Measurements from ENCODE around the gene SPRYD7. TPM values are rescaled to one million over a fixed set of nuclear protein-coding genes. Genes with fewer than 3 reads are reported as not detected.

SPRYD7 gene
- total RNA-seq, 3 donors from 2014 or later (not counting 1 experiment from before 2014, with no cell fraction given): 3.0 to 6.2 (median 4.4) TPM

DNA sequence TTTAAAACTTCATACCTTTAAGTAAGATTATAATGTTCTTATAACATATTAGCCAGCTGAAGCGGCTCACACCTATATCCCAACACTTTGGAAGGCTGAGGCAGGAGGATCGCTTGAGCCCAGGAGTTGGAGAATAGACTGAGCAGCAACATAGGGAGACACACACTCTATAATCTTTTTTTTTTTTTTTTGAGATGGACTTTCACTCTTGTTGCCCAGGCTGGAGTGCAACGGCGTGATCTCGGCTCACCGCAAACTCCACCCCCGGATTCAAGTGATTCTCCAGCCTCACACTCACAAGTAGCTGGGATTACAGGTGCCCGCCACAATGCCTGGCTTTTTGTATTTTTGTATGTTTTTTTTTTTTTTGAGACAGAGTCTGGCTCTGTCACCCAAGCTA, 37.3 kb downstream of the SPRYD7 start:
- no peak overlapping the region for H3K27ac Mint-ChIP-seq
- WGBS (ENCODE audit: insufficient coverage): 100% methylated on average over 1 of the region's 8 CpGs

DNA sequence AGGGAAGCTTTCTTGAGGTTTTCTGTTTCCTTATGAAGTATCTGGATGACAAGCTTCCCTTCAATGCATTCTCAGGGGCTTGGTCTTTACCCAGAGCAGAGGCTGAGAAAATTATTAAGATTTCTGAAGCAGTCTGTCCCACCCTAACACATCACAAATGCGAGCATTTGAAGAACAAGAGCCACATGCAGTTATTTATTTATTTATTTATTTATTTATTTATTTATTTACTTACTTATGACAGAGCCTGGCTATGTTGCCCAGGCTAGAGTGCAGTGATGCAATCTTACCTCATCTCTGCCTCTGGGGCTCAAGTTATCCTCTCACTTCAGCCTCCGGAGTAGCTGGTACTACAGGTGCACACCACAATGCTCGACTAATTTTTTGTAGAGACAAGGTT, 38.4 kb downstream of the SPRYD7 start:
- Mint-ChIP-seq H3K36me3 (no peaks in the 10 kb centered on the region), H3K27ac (no peak overlapping the region), H3K4me1 (no peaks in the 10 kb centered on the region), H3K4me3 (no peak overlapping the region), H3K9me3 (no peaks in the 10 kb centered on the region), H3K27me3 (ENCODE audit: low read depth in 2 of 2) (peaks cover 0 to 8% of the 10 kb centered on the region in 2 donors)
- no peaks in the 10 kb centered on the region for H3K4me1 ChIP-seq (ENCODE audit: control insufficient read depth, insufficient read depth, low read length)
- DNase-seq (no peak), ATAC-seq (no peak)
- intact Hi-C loops (cut with micrococcal nuclease): no loop called here
- no peaks in the 10 kb centered on the region for H3K27me3 ChIP-seq (ENCODE audit: control insufficient read depth, insufficient read depth, low read length)
- WGBS (ENCODE audit: insufficient coverage): 88% methylated on average over 2 of the region's 3 CpGs
- H3K9me3 ChIP-seq (ENCODE audit: control insufficient read depth, insufficient read depth, low read length): no peaks in the 10 kb centered on the region
- no peaks in the 10 kb centered on the region for H3K36me3 ChIP-seq (ENCODE audit: control insufficient read depth, insufficient read depth, low read length)
- TF ChIP-seq, protein P1, sequence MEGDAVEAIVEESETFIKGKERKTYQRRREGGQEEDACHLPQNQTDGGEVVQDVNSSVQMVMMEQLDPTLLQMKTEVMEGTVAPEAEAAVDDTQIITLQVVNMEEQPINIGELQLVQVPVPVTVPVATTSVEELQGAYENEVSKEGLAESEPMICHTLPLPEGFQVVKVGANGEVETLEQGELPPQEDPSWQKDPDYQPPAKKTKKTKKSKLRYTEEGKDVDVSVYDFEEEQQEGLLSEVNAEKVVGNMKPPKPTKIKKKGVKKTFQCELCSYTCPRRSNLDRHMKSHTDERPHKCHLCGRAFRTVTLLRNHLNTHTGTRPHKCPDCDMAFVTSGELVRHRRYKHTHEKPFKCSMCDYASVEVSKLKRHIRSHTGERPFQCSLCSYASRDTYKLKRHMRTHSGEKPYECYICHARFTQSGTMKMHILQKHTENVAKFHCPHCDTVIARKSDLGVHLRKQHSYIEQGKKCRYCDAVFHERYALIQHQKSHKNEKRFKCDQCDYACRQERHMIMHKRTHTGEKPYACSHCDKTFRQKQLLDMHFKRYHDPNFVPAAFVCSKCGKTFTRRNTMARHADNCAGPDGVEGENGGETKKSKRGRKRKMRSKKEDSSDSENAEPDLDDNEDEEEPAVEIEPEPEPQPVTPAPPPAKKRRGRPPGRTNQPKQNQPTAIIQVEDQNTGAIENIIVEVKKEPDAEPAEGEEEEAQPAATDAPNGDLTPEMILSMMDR (IDR thresholded peaks at IDR 0.05): no peak
- no peak overlapping the region for H3K27ac ChIP-seq (ENCODE audit: low read length)
- no peak overlapping the region for H3K4me3 ChIP-seq (ENCODE audit: low read length)

More for the DNA sequence above, 37.3 kb downstream of the SPRYD7 start:
- intact Hi-C loops (cut with micrococcal nuclease): no loop called here
- H3K27me3 Mint-ChIP-seq (ENCODE audit: low read depth in 2 of 2): peaks cover 0 to 8% of the 10 kb centered on the region in 2 donors
- Histone ChIP-seq H3K4me3 (ENCODE audit: low read length) (no peak overlapping the region), H3K27me3 (ENCODE audit: control insufficient read depth, insufficient read depth, low read length) (no peaks in the 10 kb centered on the region), H3K36me3 (ENCODE audit: control insufficient read depth, insufficient read depth, low read length) (no peaks in the 10 kb centered on the region), H3K4me1 (ENCODE audit: control insufficient read depth, insufficient read depth, low read length) (no peaks in the 10 kb centered on the region), H3K27ac (ENCODE audit: low read length) (no peak overlapping the region), H3K9me3 (ENCODE audit: control insufficient read depth, insufficient read depth, low read length) (no peaks in the 10 kb centered on the region)
- H3K4me3 Mint-ChIP-seq: no peak overlapping the region
- TF ChIP-seq, protein P1 (IDR thresholded peaks at IDR 0.05): no peak
- no peaks in the 10 kb centered on the region for H3K36me3 Mint-ChIP-seq
- H3K9me3 Mint-ChIP-seq: no peaks in the 10 kb centered on the region
- no peaks in the 10 kb centered on the region for H3K4me1 Mint-ChIP-seq
- DNase-seq: no peak
- ATAC-seq: no peak

DNA sequence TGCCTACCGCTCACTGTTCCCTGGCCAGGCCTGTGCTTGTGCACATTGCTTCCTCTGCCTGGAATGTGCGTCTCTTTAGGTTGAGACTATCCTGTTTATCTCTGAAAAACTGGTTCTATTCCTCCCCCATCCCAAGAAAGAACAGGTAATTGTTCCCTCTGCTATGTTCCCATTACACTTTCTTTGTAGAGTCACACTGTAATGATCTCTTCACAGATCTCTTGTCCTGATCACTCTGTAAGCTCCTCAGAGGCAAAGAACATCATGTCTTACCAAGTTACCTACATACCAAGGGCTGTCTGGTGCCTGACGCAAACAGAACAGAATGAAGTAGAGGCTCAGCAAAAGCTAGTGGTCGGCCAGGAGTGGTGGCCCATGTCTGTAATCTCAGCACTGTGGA, 40.3 kb downstream of the SPRYD7 start:
- Mint-ChIP-seq H3K9me3 (no peaks in the 10 kb centered on the region), H3K4me3 (no peak overlapping the region), H3K27me3 (ENCODE audit: low read depth in 2 of 2) (peaks cover 0 to 5% of the 10 kb centered on the region in 2 donors), H3K4me1 (no peaks in the 10 kb centered on the region), H3K27ac (no peak overlapping the region), H3K36me3 (no peaks in the 10 kb centered on the region)
- Histone ChIP-seq H3K4me1 (ENCODE audit: control insufficient read depth, insufficient read depth, low read length) (no peaks in the 10 kb centered on the region), H3K27me3 (ENCODE audit: control insufficient read depth, insufficient read depth, low read length) (no peaks in the 10 kb centered on the region), H3K9me3 (ENCODE audit: control insufficient read depth, insufficient read depth, low read length) (no peaks in the 10 kb centered on the region), H3K27ac (ENCODE audit: low read length) (no peak overlapping the region), H3K4me3 (ENCODE audit: low read length) (no peak overlapping the region), H3K36me3 (ENCODE audit: control insufficient read depth, insufficient read depth, low read length) (no peaks in the 10 kb centered on the region)
- DNase-seq (no peak), ATAC-seq (no peak)
- WGBS (ENCODE audit: insufficient coverage): 93% methylated on average over 4 of the region's 4 CpGs
- intact Hi-C loops (cut with micrococcal nuclease): no loop called here
- TF ChIP-seq, protein P1 (IDR thresholded peaks at IDR 0.05): no peak

DNA sequence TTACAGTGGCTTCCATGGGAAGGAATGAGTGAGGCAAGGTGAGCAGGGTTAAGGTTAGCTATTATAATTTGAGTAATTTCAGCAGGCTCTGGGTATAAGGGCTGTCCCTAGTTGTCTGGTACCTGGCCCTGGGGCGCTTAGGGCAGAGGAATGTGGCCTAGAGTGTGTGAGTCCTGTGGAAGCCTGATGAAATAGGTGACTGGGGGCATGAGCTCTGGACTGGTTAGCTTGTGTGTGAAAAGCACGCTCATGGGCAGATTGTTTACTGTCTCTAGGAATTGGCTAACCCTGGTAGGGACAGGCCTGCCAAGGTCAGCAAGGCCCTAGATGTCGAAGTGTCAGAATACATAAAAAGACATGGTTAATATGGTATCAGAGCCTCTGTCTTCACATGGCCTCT, 42.5 kb downstream of the SPRYD7 start:
- Histone ChIP-seq H3K4me3 (ENCODE audit: low read length) (no peak overlapping the region), H3K36me3 (ENCODE audit: control insufficient read depth, insufficient read depth, low read length) (no peaks in the 10 kb centered on the region), H3K27ac (ENCODE audit: low read length) (no peak overlapping the region), H3K4me1 (ENCODE audit: control insufficient read depth, insufficient read depth, low read length) (no peaks in the 10 kb centered on the region), H3K9me3 (ENCODE audit: control insufficient read depth, insufficient read depth, low read length) (no peaks in the 10 kb centered on the region), H3K27me3 (ENCODE audit: control insufficient read depth, insufficient read depth, low read length) (no peaks in the 10 kb centered on the region)
- DNase-seq: no peak
- H3K27ac Mint-ChIP-seq: no peak overlapping the region
- no peaks in the 10 kb centered on the region for H3K9me3 Mint-ChIP-seq
- ATAC-seq: peak in 1 of 3 donors; percentile 43
- no peaks in the 10 kb centered on the region for H3K36me3 Mint-ChIP-seq
- no peaks in the 10 kb centered on the region for H3K4me1 Mint-ChIP-seq
- TF ChIP-seq, protein P1 (IDR thresholded peaks at IDR 0.05): no peak
- no peak overlapping the region for H3K4me3 Mint-ChIP-seq
- 94% methylated on average over 3 of the region's 3 CpGs for WGBS (ENCODE audit: insufficient coverage)
- H3K27me3 Mint-ChIP-seq (ENCODE audit: low read depth in 2 of 2): peaks cover 0 to 9% of the 10 kb centered on the region in 2 donors
- intact Hi-C loops (cut with micrococcal nuclease): no loop called here

Measured in natural killer cell (primary cell).